Transverse colon (tissue), 4 donors: Measurements from ENCODE around the gene SLAMF1.

Experiments
- EP300 ChIP-seq: sonication (generic); formaldehyde crosslinking; IDR thresholded peaks from one replicate; pipeline ENCODE4 v1.6.1; 2017; ENCODE audit warnings: antibody characterized with exemption, low read depth
- POLR2A ChIP-seq: fragments of 450-650 bp; IDR thresholded peaks from one replicate; pipeline ENCODE4 v1.6.1; 2016; ENCODE audit warnings: antibody characterized with exemption, mild to moderate bottlenecking, moderate library complexity
- POLR2AphosphoS5 ChIP-seq, 3 donors: sonication (generic); formaldehyde crosslinking; IDR thresholded peaks; one replicate each; pipeline ENCODE4 v1.6.1; 2016; ENCODE audit warnings: antibody characterized with exemption in 3 of 3
- TF ChIP-seq, protein P1 (sequence below), 5 experiments: fragments of 200-600 bp in 3 of 5; fragments of 450-650 bp in 2 of 5; sonication (generic) in 3 of 5; IDR thresholded peaks; 1 replicate in 2 of 5; 2 replicates in 3 of 5; pipeline ENCODE4 v1.5.1; 2016 to 2017; ENCODE audit warnings: antibody characterized with exemption in 5 of 5, inconsistent platforms in 3 of 5, mild to moderate bottlenecking in 2 of 5, moderate library complexity in 1 of 5

DNA sequence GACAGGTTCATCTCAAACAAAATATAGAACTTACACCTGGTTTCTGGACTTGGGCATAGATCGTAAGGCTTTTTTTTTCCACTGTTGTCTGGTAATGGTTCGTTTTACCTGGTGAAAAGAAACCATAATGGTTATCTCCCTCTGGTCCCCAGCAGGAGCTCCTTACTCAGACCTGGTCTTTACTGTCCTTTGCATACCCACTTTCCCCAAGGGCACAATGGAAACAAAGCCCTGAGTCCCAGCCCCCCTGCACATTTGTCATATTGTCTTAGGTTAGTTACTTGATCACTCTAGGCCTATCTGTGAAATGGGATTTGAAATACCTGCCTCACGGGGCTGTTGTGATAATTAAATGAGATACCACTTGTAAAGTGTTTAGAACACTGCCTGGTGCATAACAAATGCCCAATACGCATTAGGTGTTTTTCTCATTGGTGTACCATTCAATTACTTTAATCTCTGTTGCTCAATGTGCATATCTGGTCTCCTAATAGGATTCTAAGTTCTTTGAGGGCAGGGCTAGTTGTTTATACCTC, 27.0 kb downstream of the SLAMF1 start:
- TF ChIP-seq, protein P1, sequence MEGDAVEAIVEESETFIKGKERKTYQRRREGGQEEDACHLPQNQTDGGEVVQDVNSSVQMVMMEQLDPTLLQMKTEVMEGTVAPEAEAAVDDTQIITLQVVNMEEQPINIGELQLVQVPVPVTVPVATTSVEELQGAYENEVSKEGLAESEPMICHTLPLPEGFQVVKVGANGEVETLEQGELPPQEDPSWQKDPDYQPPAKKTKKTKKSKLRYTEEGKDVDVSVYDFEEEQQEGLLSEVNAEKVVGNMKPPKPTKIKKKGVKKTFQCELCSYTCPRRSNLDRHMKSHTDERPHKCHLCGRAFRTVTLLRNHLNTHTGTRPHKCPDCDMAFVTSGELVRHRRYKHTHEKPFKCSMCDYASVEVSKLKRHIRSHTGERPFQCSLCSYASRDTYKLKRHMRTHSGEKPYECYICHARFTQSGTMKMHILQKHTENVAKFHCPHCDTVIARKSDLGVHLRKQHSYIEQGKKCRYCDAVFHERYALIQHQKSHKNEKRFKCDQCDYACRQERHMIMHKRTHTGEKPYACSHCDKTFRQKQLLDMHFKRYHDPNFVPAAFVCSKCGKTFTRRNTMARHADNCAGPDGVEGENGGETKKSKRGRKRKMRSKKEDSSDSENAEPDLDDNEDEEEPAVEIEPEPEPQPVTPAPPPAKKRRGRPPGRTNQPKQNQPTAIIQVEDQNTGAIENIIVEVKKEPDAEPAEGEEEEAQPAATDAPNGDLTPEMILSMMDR (IDR thresholded peaks at IDR 0.05): no peak
- TF ChIP-seq POLR2A: no peak
- TF ChIP-seq POLR2AphosphoS5 (IDR thresholded peaks at IDR 0.05): no peak
- TF ChIP-seq EP300: no peak
